ENCODE measurements around the gene GZMB.
"Not testable (repeated sequence)": the region's sequence is repeated elsewhere in the genome, so short reads cannot be mapped to it uniquely, and the experiment has no call there.

GZMB gene

GRCh38 chr14:24662753-24663152 is 28.8 kb upstream of the GZMB start:
- no peak for ATAC-seq
- TF ChIP-seq ARNTL (CRISPR knock-in tag; IDR thresholded peaks at IDR 0.05; ENCODE audit: borderline replicate concordance, low read depth), result no peak

- no peak for ATAC-seq
- no peak for TF ChIP-seq OSR1 (CRISPR knock-in tag; IDR thresholded peaks at IDR 0.05)
Observed at GRCh38 chr14:24659916-24660570, 26.1 kb upstream of the GZMB start.

GRCh38 chr14:24648361-24648760 is 14.4 kb upstream of the GZMB start:
- ATAC-seq, result not testable (repeated sequence)

GRCh38 chr14:24639905-24640304 is 5.9 kb upstream of the GZMB start:
- no peak for TF ChIP-seq ZFP3 (CRISPR knock-in tag; IDR thresholded peaks at IDR 0.05)
- no peak for TF ChIP-seq ZNF70 (CRISPR knock-in tag; IDR thresholded peaks at IDR 0.05)
- TF ChIP-seq CSDC2 (CRISPR knock-in tag; IDR thresholded peaks at IDR 0.05), result no peak
- no peak for TF ChIP-seq ZNF565 (CRISPR knock-in tag; conservative IDR thresholded peaks at IDR 0.05; ENCODE audit: low read depth)
- no peak for TF ChIP-seq ZC3H10 (CRISPR knock-in tag; IDR thresholded peaks at IDR 0.05)
- TF ChIP-seq TSHZ2 (CRISPR knock-in tag; IDR thresholded peaks at IDR 0.05), result no peak
- TF ChIP-seq BACH2 (CRISPR knock-in tag; IDR thresholded peaks at IDR 0.05; ENCODE audit: borderline replicate concordance), result no peak
- TF ChIP-seq ESRRG (CRISPR knock-in tag; IDR thresholded peaks at IDR 0.05), result no peak
- no peak for TF ChIP-seq PATZ1 (CRISPR knock-in tag; IDR thresholded peaks at IDR 0.05; ENCODE audit: borderline replicate concordance)
- TF ChIP-seq PPARA (CRISPR knock-in tag; IDR thresholded peaks at IDR 0.05; ENCODE audit: borderline replicate concordance), result no peak
- no peak for TF ChIP-seq OSR1 (CRISPR knock-in tag; IDR thresholded peaks at IDR 0.05)

GRCh38 chr14:24639270-24639669 is 5.3 kb upstream of the GZMB start:
- no peak for ATAC-seq
- TF ChIP-seq TCF4 (CRISPR knock-in tag; IDR thresholded peaks at IDR 0.05; ENCODE audit: borderline replicate concordance) (no peak), ZC3H10 (CRISPR knock-in tag; IDR thresholded peaks at IDR 0.05) (no peak), ISL1 (CRISPR knock-in tag; IDR thresholded peaks at IDR 0.05) (no peak), POU6F1 (CRISPR knock-in tag; IDR thresholded peaks at IDR 0.05; ENCODE audit: borderline replicate concordance, low read depth) (no peak), TSHZ2 (CRISPR knock-in tag; IDR thresholded peaks at IDR 0.05) (no peak)

More at GRCh38 chr14:24639905-24640304, 5.9 kb upstream of the GZMB start:
- ATAC-seq, result no peak
